Measurements from ENCODE around the gene MYL5. TPM values are rescaled to one million over a fixed set of nuclear protein-coding genes. Genes with fewer than 3 reads are reported as not detected.

The MYL5 gene, protein sequence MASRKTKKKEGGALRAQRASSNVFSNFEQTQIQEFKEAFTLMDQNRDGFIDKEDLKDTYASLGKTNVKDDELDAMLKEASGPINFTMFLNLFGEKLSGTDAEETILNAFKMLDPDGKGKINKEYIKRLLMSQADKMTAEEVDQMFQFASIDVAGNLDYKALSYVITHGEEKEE
- total RNA-seq (2014; rRNA removed; shearing (Covaris generic); ENCODE audit: low replicate concordance) = 16.6 and 48.6 TPM in 2 replicates

DNA sequence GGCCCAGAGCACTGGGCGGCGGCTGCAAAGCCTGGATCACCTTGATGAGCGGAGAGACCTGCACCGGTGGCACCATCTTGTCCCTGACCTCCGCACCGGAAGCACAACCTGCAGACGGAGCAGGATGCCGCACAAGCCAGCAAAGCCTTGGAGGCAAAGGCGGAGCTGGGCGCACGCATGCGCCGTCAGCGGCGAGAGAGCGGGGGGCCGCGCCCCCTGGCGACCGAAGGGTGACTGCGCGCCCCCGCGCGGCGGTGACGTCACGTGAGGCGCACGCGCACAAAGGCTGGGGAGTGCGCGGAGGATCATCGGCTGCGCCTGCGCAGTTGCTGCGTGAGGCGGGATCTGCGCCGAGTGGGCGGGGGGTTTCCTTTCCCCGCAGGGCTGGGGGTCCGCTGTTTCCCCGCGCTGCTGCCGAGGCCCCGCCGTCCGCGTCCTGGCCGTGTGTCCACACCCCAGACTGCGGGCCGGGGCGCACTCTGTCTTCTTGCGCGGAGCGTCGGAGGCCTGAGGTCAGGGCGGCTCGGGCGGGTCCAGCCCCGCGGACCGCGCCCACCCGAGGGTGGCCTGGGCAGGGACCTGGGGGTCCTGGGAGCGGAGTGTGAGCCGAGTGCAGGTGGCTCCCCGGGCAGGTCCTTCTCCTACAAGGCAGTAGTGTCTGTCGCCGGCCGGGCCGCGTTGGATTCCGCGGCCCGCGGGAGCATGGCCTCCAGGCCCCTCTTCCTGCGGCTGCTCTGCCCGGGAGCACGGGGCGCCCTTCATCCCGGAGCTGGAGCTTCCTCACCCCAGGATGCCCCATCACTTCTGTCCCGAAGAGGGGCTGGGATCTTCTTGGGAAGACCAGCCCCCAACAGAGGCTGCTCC lies at the start of gene MYL5, which contains the start of gene ATP5ME:
Gene MYL5 (plus strand): TSS at position 371 of the 864 bp plus-strand sequence. CDS start 3,485 bp downstream, outside the sequence.
Gene ATP5ME (minus strand): TSS at position 105 of the 864 bp plus-strand sequence. CDS start 29 bp downstream, at position 76.
- in situ Hi-C loops (cut with HindIII; ENCODE audit: low pct_unique_long_range_greater_than_20kb, low sequenced_read_pairs) = no loop called here
- DNase-seq (ENCODE audit: low read depth) = peak; percentile 94

DNA sequence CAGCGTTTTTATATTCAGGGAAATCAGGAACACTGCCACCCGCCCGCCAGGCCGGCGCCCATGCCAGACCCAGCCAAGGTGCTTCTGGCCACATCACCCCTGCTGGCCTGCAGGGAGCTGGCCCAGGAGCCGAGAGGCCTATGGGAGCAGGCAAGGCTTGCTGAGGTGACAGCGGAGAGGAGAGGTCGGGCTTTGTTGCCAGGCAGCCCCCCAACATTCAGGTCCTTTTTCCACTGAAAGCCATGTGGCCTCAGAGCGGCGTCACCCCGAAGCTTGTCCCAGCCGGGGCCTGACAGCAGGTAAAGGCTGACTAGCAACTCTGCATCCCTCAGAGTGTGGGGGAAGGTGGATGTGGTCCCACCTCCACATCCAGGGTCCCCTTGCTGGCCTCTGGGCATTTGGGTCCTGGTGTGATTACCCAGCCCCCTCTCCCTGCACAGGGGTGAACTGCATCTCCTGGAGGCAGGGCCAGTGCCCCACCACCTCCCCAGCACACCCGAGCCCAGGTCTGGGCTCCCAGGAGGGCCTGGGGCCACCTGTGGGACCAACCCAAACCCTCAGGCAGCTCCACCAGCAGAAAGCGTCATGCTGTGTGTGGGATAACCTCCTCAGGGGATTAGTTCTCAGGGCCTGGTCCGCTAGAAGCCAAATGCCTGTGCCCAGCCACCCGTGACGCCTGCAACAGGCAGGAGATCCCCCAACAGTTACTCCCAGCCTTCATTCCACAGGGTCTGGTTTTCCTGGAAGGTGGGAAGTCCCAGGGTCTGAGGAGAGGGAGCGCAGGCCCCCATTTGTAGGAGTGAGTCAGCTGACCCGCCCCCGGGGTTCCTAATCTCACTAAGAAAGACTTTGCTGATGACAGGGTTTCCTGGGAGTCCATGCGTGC lies 49.4 kb upstream of the MYL5 start, which contains the start of gene PDE6B:
Gene PDE6B (plus strand): TSS at position 869 of the 886 bp plus-strand sequence. CDS start 54 bp downstream, outside the sequence.
- DNase-seq (ENCODE audit: low read depth) = peak; percentile 80
- in situ Hi-C loops (cut with HindIII; ENCODE audit: low pct_unique_long_range_greater_than_20kb, low sequenced_read_pairs) = no loop called here

DNA sequence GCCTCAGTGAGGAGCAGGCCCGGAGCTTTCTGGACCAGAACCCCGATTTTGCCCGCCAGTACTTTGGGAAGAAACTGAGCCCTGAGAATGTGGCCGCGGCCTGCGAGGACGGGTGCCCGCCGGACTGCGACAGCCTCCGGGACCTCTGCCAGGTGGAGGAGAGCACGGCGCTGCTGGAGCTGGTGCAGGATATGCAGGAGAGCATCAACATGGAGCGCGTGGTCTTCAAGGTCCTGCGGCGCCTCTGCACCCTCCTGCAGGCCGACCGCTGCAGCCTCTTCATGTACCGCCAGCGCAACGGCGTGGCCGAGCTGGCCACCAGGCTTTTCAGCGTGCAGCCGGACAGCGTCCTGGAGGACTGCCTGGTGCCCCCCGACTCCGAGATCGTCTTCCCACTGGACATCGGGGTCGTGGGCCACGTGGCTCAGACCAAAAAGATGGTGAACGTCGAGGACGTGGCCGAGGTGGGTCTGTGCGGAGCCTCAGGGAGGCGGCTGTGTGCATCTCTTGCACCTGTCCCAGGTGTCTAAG lies 48.6 kb upstream of the MYL5 start:
- no peak for DNase-seq (ENCODE audit: low read depth)
- in situ Hi-C loops (cut with HindIII; ENCODE audit: low pct_unique_long_range_greater_than_20kb, low sequenced_read_pairs) = no loop called here

DNA sequence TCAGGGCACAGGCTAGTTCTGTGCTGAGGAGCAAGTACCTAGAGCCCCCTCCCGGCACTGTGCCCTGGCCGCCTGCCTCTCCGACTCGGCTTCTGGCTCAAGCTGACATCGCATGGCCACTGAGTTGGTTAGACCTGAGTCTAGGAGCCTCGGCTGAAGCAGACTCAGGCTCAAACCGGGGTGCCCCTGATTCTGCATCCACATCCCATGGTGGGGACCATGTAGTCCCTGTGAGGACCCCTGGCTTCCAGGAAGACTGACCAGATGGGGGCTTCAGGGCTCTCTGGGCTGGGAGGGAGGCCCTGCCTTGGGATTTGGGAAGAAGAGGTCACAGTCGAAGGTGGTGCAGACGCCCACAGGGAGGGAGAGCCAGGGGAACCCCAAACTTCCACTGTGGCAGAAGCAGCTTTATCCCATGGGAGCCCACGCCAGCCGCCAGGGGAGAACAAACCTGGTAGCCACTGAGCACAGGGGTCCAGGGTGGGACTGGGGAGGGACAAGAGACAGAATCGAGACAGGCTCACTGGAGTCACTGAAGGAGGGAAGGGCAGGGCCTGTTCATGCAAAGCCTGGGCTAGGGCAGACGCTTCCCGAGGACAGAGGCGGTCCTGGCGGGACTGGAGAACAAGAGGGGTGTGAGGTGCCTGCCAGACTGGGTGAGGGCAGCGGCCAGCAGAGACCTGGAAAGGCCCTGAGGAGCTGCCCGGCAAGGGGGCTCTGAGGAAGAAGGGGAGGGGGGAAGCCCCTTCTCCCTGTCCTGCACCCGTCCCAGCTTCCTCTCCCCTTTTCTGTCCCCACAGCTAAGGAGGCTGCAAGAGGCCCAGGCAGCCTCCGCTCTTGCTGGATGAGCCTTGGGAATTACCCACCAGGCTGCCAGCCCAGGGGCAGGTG lies 47.9 kb upstream of the MYL5 start:
- in situ Hi-C loops (cut with HindIII; ENCODE audit: low pct_unique_long_range_greater_than_20kb, low sequenced_read_pairs) = no loop called here
- no peak for DNase-seq (ENCODE audit: low read depth)

DNA sequence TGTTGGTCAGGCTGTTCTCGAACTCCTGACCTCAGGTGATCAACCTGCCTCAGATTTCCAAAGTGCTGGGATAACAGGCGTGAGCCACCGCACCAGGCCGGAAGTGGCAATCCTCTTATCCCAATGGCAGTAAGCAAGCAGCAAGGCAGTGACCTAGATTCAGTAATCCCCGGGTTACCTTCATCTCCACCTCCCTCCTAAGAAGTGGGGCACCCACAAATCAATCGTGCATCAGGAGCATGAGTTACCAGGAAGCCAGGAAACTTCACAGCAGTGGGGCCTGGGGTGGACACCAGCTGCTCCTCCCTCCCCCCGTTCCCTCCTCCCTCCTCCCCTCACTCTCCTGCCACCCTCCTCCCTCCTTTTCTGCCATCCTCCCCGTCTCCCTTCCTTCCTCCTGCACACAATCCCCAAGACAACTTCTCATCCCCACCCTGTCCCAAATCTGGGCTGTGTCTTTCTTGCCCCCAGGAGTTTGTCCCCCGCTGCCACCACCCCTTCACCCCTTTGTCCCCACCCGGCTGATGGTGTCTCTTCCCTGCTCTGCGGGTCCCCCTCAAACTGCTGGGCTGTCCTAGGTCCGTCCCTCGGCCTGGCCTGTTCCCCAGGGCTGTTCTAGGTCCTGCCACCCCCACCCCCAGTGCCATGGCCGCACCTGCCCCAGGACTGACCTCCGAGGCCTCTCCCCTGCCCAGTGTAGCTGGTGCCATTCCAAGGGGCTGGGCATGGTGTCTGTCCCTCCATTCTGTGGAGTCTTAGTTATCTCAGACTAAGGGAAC lies 46.8 kb upstream of the MYL5 start:
- DNase-seq (ENCODE audit: low read depth) = no peak
- in situ Hi-C loops (cut with HindIII; ENCODE audit: low pct_unique_long_range_greater_than_20kb, low sequenced_read_pairs) = no loop called here

DNA sequence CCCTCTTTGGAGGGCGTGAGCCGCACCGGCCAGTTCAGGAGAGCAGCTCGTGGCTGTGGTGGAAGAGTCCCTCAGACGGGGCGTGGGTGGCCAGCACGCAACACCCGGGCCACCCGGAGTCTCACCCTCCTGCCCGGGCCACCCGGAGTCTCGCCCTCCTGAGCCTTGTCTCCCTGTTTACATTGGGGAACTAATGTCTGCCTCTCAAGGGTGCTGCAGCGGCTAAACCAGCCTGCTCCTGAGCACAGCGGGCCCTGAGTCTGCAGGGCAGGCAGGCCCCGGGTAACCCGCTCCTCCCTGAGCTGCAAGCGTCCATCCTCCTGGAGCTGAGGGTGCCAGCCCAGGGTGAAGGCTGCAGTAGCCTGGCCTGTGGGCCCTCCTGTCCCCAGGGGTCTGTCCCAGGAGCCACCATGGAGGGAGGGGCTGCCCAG lies 46.0 kb upstream of the MYL5 start:
- in situ Hi-C loops (cut with HindIII; ENCODE audit: low pct_unique_long_range_greater_than_20kb, low sequenced_read_pairs) = no loop called here
- DNase-seq (ENCODE audit: low read depth) = no peak

DNA sequence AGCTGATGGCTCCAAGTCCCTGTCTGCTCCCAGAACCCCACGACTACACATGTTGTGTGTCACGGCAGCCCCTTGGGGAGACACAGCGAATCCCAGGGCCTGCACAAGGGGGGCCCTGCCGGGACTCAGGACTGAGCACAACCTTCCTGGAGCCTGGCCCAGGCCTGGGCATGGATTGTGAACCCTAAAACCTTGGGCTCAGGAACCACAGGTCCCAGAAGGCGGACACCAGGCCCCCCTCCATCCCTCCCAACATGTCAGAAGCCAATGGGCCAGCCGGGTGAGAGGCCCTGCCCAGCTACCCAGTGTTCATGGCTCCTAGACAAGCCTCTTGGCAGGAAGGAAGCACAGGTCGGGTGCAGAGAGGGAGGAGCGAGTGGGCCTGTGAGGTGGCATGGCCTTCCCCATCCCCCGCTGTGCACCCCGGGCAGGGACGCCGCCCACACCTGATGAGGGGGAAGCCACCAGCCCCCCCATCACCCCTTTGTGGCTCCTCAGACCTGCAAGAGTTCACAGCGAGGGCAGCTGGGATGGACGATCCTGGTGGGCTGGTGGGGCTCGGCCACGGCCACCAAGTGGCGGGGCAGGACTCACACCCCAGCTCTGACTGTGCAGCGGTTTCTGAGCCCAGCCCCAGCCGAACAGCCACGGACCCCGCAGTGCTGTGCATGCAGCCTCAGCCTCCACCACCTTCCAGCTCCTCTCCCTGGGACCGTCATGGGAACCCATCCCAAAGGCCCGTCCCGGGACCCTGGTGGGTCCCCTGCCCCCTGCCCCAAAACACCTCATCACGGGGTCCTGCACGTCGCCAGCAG lies 45.3 kb upstream of the MYL5 start:
- in situ Hi-C loops (cut with HindIII; ENCODE audit: low pct_unique_long_range_greater_than_20kb, low sequenced_read_pairs) = no loop called here

DNA sequence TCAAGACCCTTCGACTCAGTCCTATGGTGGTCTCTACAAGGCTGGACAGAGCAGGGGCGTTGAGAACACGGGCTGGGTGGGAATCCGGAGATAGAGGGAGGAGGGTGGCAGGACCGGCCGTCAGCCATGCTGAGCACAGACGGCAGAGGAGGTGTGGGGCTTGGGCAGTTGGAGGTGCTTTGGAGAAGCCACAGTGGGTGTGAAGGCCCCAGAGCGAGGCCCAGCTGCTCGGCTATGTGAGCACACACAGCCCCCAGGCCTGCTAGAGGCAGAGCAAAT lies 44.8 kb upstream of the MYL5 start:
- in situ Hi-C loops (cut with HindIII; ENCODE audit: low pct_unique_long_range_greater_than_20kb, low sequenced_read_pairs) = no loop called here
- no peak for DNase-seq (ENCODE audit: low read depth)

More for the DNA sequence above, 45.3 kb upstream of the MYL5 start:
- DNase-seq (ENCODE audit: low read depth) = no peak

DNA sequence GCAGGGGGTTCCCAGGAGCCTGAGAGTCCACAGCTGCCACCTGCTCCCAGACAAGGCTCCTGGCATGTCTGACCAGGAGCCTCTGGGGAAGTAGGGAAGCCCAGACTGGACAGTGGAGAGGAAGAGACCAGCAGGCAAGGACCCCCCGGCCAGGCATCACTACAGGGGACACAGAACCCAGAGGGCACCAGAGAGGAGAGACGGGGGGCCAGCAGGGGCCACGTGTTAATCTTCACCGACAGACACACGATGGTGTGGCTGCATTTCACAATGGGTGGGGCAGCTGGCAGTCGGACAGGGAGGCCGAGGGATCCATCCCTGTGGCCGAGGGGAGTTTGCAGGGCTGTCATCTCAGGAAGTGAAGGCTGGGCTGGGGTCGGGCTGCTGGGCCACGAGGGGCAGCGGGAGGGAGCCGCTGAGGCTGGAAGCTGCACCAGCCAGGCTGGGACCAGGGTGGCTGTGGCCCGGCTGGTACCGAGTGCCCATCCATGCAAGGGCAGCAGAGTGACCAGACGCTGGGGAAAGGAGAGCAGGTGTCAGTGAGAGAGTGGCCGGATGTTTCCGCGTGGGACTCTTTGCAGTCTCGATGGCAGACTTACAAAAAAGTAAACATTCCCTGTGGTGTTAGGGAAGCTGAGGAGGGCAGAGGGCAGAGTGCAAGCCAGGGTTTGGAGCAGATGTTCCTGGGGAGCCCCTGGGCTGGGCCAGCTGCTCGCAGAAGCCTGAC lies 44.3 kb upstream of the MYL5 start:
- DNase-seq (ENCODE audit: low read depth) = no peak
- in situ Hi-C loops (cut with HindIII; ENCODE audit: low pct_unique_long_range_greater_than_20kb, low sequenced_read_pairs) = no loop called here

DNA sequence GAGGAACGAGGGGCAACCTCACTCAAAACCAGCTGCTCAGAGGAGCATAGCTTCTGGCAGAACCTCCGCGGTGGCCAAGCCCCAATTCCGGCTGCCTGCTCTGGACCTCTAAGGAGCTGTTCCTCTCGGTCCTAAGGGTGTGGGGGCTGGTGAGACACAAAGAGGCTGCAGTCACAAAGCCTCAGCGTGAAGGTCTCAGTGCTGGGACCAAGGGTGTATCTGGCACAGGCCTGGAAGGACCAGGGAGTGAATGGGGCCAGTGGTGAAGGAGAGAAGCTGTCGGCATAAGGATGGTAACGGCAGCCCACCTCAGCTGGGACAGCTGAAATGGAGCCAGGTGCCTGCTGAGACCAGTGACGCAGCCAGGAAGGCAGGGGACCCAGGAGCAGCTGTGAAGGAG lies 43.7 kb upstream of the MYL5 start:
- DNase-seq (ENCODE audit: low read depth) = no peak
- in situ Hi-C loops (cut with HindIII; ENCODE audit: low pct_unique_long_range_greater_than_20kb, low sequenced_read_pairs) = no loop called here

DNA sequence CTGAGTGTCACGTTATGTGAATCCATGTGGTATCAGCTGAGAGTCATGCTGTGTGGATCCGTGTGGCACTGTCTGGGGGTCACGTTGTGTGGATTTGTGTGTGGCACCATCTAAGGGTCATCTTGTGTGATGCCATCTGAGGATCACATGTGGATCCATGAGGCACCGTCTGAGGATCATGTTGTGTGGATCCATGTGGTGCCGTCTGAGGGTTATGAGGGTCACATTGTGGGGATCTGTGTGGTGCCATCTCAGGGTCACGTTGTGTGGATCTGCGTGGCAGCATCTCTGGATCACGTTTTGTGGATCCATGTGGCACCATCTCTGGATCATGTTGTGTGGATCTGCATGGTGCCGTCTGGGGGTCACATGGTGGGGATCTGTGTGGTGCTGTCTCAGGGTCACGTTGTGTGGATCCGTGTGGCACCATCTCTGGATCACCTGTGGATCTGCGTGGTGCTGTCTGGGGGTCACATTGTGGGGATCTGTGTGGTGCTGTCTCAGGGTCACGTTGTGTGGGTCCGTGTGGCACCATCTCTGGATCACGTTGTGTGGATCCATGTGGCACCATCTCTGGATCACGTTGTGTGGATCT lies 42.0 kb upstream of the MYL5 start:
- in situ Hi-C loops (cut with HindIII; ENCODE audit: low pct_unique_long_range_greater_than_20kb, low sequenced_read_pairs) = no loop called here

DNA sequence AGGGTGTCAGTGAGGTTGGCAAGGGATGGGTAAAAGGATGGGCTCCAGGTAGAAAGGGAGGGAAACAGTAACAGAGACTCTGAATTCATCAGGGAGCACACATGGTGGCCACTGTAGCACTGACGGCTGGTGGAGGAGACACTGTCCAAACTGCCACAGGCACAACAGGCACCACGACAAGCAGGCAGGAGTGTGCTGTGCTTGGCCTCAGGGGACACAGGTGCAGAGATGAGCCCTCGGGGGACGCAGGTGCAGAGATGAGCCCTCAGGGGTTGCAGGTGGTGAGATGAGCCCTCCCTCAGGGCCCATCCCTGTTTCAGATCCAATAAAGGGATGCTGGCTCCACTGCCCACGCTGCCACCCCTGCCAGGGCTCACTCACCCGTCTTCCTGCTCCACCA lies 41.4 kb upstream of the MYL5 start:
- no peak for DNase-seq (ENCODE audit: low read depth)
- in situ Hi-C loops (cut with HindIII; ENCODE audit: low pct_unique_long_range_greater_than_20kb, low sequenced_read_pairs) = no loop called here

More for the DNA sequence above, 42.0 kb upstream of the MYL5 start:
- DNase-seq (ENCODE audit: low read depth) = no peak

DNA sequence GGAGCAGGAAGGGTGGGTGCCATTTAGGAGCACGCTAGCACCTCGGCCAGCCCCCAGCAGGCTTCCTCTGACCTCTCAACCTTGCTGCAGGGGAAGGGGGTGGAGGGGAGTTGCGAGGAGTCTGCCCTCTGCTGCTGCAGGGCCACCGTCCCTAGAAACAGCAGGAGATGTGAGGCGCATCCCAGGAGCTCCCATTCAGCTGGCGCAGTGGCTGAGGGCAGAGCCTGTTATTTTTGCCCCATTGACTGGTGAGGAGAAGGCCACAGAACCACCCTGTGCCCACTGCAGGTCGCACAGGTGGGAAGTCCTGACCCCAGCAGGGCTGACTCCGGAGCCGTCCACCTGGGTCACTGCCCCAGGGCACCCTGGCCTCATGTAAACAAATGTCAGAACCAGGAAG lies 40.9 kb upstream of the MYL5 start:
- in situ Hi-C loops (cut with HindIII; ENCODE audit: low pct_unique_long_range_greater_than_20kb, low sequenced_read_pairs) = no loop called here
- no peak for DNase-seq (ENCODE audit: low read depth)

DNA sequence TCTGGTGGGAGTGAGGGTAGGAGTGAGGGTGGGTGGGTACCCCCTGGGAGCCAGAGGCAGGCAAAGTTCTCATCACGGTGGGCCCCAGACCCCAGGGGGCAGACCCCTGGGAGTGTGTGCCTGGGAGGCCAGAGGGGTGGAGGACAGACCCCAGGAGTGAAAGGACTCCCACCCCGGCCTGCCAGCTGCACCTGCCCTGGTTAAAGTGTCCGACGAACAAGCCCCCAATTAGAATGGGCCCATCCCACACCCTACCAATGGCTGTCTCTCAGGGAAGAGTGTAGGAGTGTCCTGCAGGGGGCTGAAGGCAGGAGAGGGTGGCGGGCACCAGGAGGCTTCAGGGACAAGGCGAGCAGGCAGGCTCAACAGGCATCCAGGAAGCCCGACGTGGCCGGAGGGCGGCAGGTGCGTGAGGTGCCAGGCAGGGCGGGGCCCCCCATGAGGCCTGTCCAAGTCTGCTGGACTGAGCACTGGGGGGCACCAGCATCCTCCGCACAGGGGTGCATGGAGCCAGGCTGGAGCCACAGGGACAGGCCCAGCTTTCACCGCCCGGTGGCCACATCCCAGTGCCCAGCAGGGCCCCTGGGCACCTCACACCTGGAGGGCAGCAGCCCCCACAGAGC lies 40.3 kb upstream of the MYL5 start:
- in situ Hi-C loops (cut with HindIII; ENCODE audit: low pct_unique_long_range_greater_than_20kb, low sequenced_read_pairs) = no loop called here
- no peak for DNase-seq (ENCODE audit: low read depth)

DNA sequence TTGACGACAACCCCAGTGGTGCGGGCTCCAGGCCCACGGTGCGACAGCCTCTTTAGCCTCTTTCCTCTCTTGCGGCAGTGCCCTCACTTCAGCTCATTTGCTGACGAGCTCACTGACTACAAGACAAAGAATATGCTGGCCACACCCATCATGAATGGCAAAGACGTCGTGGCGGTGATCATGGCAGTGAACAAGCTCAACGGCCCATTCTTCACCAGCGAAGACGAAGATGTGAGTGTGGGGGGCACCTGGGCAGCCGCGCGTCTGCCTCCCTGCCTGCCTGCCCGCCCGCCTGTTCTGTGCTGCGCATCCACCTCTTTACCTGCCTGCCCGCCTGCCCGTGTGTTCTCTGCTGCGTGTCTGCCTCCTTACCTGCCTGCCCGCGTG lies 39.8 kb upstream of the MYL5 start:
- in situ Hi-C loops (cut with HindIII; ENCODE audit: low pct_unique_long_range_greater_than_20kb, low sequenced_read_pairs) = no loop called here
- no peak for DNase-seq (ENCODE audit: low read depth)
